Measurements from ENCODE around the gene RAB43. TPM values are rescaled to one million over a fixed set of nuclear protein-coding genes. Genes with fewer than 3 reads are reported as not detected.

RAB43 gene
- total RNA-seq, 4 donors from 2014 or later = 7.5 to 18.4 (median 17.6) TPM

- no peak for DNase-seq (ENCODE audit: extremely low spot score)
- peaks cover 0 to 10% (median 3%) of the 10 kb centered on the region in 4 donors for H3K36me3 ChIP-seq
- WGBS = 0% methylated on average over 19 of the region's 80 CpGs
- no peaks in the 10 kb centered on the region for H3K27me3 ChIP-seq
- H3K4me1 ChIP-seq = peaks cover 23 to 38% (median 31%) of the 10 kb centered on the region in 4 donors
- H3K4me3 ChIP-seq = peak overlapping the region; percentile 72 to 97 (median 88)
- intact Hi-C loops (cut with DNase I) = no loop called here
- TF ChIP-seq POLR2AphosphoS5 (IDR thresholded peaks at IDR 0.05) (peak; percentile 38 to 67), EP300 (IDR thresholded peaks at IDR 0.05) (no peak)
- no peaks in the 10 kb centered on the region for H3K9me3 ChIP-seq
- peak overlapping the region; percentile 88 to 98 (median 94) for H3K27ac ChIP-seq (replicated peaks in 1 of 4)
These were observed 400 bp downstream of the RAB43 start for GRCh38 chr3:129121016-129121791.

- Histone ChIP-seq H3K36me3 (peaks cover 0 to 10% (median 6%) of the 10 kb centered on the region in 4 donors), H3K27ac (replicated peaks in 1 of 4) (peak overlapping the region; percentile 88 to 98 (median 94)), H3K27me3 (no peaks in the 10 kb centered on the region), H3K9me3 (no peaks in the 10 kb centered on the region), H3K4me1 (peaks cover 26 to 42% (median 37%) of the 10 kb centered on the region in 4 donors), H3K4me3 (peak overlapping the region; percentile 72 to 97 (median 88))
- WGBS = 3% methylated on average over 11 of the region's 18 CpGs
- intact Hi-C loops (cut with DNase I) = no loop called here
- peak; percentile 15 to 51 (median 17) for TF ChIP-seq CTCF (IDR thresholded peaks at IDR 0.05)
- peak; percentile 52 for TF ChIP-seq POLR2A (IDR thresholded peaks at IDR 0.05; ENCODE audit: low read depth)
- no peak for TF ChIP-seq EP300 (IDR thresholded peaks at IDR 0.05)
- TF ChIP-seq POLR2AphosphoS5 (IDR thresholded peaks at IDR 0.05) = peak; percentile 79 to 80
- DNase-seq (ENCODE audit: extremely low spot score) = peak; percentile 98
These were observed 1.2 kb downstream of the RAB43 start for GRCh38 chr3:129120254-129121004.

DNA sequence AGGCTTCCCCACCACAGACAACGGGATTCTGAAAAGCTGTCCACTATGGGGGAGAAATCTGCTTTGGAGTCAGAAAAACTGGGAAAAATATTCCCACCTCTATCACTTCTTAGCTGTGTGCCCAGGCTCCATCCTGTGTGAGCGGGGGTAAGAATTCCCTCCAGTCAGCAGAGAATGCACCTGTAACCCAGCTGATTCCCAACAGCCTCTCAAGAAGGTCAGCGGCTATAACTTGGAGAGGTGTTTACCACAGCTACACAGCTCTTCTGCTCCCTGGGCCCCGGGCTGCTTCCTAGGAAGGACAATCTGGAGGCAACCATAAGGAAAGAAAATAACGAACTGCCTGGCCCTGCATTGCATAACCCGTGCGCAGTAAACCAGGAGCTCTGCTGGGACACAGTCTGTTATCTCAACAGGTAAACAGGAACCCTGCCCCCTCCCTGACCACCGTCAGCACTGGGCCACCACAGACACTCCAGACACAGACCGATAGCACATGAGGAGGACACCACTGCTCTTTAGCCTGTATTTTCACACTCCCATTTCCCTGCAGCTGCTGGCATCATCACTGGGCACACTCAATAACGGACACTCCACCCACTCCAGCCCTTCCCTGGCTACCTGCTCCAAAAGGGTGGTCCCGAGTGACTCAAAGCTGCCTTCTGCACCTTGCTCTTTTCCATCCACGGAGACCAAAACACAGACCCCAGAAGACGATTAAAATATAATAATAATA lies 2.1 kb downstream of the RAB43 start:
- TF ChIP-seq EP300 (IDR thresholded peaks at IDR 0.05) = no peak
- TF ChIP-seq CTCF (IDR thresholded peaks at IDR 0.05) = no peak
- no peak for TF ChIP-seq POLR2A (IDR thresholded peaks at IDR 0.05; ENCODE audit: low read depth)
- no peak for TF ChIP-seq POLR2AphosphoS5 (IDR thresholded peaks at IDR 0.05)
- no peaks in the 10 kb centered on the region for H3K27me3 ChIP-seq
- peaks cover 26 to 42% (median 37%) of the 10 kb centered on the region in 4 donors for H3K4me1 ChIP-seq
- peaks cover 0 to 13% (median 11%) of the 10 kb centered on the region in 4 donors for H3K36me3 ChIP-seq
- 51% methylated on average over 13 of the region's 13 CpGs for WGBS
- H3K9me3 ChIP-seq = no peaks in the 10 kb centered on the region
- H3K4me3 ChIP-seq = peak overlapping the region; percentile 72 to 97 (median 88)
- peak overlapping the region; percentile 88 to 98 (median 94) for H3K27ac ChIP-seq (replicated peaks in 1 of 4)
- DNase-seq (ENCODE audit: extremely low spot score) = no peak
- intact Hi-C loops (cut with DNase I) = no loop called here

DNA sequence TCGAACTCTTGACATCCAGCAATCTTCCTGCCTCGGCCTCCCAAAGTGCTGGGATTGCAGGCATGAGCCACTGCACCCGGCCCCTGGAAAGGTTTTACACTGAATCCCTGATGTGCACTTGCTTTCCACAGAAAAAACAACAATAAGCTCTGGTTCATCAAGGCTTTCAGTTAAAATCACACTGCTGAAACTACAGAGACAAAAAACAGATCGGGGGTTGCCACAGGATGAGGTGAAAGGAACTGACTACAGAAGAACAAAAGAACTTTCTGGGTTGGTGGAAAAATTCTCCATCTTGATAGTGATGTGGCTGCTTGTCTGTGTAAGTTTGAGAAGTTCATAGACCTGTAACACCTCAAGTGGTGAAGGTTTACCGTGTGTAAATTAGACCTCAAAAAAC lies 2.9 kb downstream of the RAB43 start:
- DNase-seq (ENCODE audit: extremely low spot score) = no peak
- Histone ChIP-seq H3K4me1 (peaks cover 26 to 42% (median 37%) of the 10 kb centered on the region in 4 donors), H3K4me3 (no peak overlapping the region), H3K27me3 (no peaks in the 10 kb centered on the region), H3K27ac (replicated peaks in 1 of 4) (peak overlapping the region in 1 of 4 donors; percentile 98), H3K9me3 (no peaks in the 10 kb centered on the region), H3K36me3 (peaks cover 0 to 19% (median 11%) of the 10 kb centered on the region in 4 donors)
- intact Hi-C loops (cut with DNase I) = no loop called here
- TF ChIP-seq EP300 (IDR thresholded peaks at IDR 0.05) (no peak), POLR2A (IDR thresholded peaks at IDR 0.05; ENCODE audit: low read depth) (no peak), CTCF (IDR thresholded peaks at IDR 0.05) (no peak), POLR2AphosphoS5 (IDR thresholded peaks at IDR 0.05) (no peak)
- WGBS = 79% methylated on average over 5 of the region's 5 CpGs
